Fibroblast of mammary gland (primary cell): Measurements from ENCODE around the gene FOXL3.
"Not testable (repeated sequence)": the region's sequence is repeated elsewhere in the genome, so short reads cannot be mapped to it uniquely, and the experiment has no call there.

Source experiments
- DNase-seq: peaks from one replicate; pipeline ENCODE4 v3.0.0-alpha.2; 2010; ENCODE audit warnings: low read depth
- H3K4me3 ChIP-seq: 2 replicates; pipeline ENCODE4 v1.5.1; 2011; ENCODE audit warnings: low read depth, mild to moderate bottlenecking, low read length, moderate library complexity; ENCODE audit not compliant: control insufficient read depth
- TF ChIP-seq, protein P1 (sequence below): conservative IDR thresholded peaks from 2 replicates; pipeline ENCODE4 v1.5.1; 2011; ENCODE audit warnings: low read depth, low read length, inconsistent platforms; ENCODE audit not compliant: control insufficient read depth, insufficient read depth

FOXL3 gene

DNA sequence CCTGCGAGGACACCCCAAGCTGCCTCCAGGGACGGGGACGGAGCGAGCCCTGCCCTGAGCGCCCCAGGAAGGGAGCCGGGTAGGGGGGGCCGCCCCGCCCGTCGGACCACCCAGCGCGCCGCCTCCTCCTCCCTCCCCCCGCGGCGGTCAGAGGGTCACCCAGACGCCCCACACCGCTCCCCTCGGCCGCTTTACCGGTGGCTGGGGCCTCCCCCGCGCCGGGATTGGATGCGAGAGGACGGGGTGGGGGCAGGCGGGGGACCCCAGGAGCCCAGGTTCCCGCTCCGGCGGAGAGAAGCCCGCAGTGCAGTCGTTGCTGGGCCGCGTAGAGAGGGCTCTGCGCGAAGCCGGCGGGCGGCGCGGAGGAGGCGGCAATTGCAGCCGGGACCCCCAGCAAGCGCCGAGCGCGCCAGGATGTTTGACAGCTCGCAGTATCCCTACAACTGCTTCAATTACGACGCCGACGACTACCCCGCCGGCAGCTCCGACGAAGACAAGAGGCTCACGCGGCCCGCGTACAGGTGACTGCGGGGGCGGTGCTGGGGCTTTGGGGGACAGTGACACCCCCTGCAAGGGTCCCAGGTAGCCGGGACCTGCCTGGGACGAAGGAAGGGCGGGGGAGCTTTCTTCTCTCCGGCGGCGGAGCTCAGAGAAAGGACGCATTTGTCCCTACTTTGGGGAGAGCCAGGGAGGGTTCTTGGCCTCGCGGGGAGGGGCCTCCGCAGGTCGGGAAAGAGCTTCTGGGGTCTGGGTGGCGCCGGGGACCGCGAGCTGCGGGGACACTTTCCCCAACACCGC is at the start of gene FOXL3:
Gene FOXL3 (plus strand): TSS at position 415 of the 798 bp plus-strand sequence. CDS start 0 bp downstream, at position 415.
- DNase-seq, result no peak
- no peak within 1 kb of the TSS for H3K4me3 ChIP-seq
- TF ChIP-seq, protein P1, sequence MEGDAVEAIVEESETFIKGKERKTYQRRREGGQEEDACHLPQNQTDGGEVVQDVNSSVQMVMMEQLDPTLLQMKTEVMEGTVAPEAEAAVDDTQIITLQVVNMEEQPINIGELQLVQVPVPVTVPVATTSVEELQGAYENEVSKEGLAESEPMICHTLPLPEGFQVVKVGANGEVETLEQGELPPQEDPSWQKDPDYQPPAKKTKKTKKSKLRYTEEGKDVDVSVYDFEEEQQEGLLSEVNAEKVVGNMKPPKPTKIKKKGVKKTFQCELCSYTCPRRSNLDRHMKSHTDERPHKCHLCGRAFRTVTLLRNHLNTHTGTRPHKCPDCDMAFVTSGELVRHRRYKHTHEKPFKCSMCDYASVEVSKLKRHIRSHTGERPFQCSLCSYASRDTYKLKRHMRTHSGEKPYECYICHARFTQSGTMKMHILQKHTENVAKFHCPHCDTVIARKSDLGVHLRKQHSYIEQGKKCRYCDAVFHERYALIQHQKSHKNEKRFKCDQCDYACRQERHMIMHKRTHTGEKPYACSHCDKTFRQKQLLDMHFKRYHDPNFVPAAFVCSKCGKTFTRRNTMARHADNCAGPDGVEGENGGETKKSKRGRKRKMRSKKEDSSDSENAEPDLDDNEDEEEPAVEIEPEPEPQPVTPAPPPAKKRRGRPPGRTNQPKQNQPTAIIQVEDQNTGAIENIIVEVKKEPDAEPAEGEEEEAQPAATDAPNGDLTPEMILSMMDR, result no peak

DNA sequence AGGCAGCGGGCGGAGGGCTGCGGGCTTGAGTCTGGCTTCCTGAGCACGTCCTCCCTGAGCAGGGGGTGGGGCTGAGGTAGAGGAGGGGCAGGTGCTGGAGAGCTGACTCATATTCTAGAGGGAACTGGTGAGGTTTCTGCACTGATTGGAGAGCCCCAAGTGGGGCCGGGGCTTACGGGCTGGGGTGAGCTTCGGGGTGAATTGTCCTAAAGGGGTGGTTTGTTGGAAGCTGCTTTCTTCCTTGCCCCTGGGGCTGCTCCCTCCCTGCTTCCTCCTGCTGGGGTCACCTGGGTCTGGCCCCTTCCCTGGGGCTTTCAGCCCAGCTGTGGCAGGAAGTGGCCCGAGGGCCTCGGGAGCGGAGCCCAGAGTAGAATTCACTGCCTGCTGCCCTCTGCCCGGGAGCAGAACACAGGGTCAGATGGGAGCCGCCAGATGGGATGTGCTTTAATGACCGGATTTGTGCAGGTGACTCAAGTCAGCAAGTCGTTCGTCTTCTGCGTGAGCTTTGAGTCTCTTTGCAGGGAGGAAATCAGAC is 49.0 kb upstream of the FOXL3 start:
- no peak overlapping the region for H3K4me3 ChIP-seq
- no peak for DNase-seq

DNA sequence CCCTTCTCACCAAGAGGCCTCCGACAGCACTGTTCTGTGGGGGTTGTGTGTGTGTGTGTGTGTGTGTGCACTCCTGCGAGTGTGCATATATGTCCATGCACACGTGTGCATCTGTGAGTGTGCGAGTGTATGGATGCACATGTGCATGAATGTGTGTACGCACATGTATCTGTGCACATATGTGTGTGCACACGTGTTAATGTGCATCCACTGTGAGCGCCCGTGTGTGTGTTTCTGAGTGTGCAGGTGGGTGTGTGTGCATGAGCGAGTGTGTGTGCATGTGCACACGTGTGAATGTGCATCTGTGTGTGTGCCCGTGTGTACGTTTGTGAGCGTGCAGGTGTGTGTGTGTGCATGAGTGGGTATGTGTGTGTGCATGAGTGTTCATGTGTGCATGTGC is 48.5 kb upstream of the FOXL3 start:
- H3K4me3 ChIP-seq, result no peak overlapping the region
- TF ChIP-seq, protein P1, result no peak
- DNase-seq, result no peak

More for the DNA sequence above, 49.0 kb upstream of the FOXL3 start:
- TF ChIP-seq, protein P1, result no peak

DNA sequence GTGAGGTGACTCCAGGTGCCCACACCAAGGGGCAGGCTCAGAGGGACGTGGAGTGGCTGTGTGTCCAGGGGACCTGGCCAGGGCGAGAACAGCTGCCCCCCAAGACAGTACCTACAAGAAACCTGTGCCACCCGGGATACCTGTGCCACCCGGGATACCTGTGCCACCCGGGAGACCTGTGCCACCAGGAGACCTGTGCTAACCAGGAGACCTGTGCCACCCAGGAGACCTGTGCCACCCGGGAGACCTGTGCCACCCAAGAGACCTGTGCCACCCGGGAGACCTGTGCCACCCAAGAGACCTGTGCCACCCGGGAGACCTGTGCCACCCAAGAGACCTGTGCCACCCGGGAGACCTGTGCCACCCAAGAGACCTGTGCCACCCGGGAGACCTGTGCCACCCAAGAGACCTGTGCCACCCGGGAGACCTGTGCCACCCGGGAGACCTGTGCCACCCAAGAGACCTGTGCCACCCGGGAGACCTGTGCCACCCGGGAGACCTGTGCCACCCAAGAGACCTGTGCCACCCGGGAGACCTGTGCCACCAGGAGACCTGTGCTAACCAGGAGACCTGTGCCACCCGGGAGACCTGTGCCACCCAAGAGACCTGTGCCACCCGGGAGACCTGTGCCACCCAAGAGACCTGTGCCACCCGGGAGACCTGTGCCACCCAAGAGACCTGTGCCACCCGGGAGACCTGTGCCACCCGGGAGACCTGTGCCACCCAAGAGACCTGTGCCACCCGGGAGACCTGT is 47.0 kb upstream of the FOXL3 start:
- H3K4me3 ChIP-seq, DNase-seq: not testable (repeated sequence)

DNA sequence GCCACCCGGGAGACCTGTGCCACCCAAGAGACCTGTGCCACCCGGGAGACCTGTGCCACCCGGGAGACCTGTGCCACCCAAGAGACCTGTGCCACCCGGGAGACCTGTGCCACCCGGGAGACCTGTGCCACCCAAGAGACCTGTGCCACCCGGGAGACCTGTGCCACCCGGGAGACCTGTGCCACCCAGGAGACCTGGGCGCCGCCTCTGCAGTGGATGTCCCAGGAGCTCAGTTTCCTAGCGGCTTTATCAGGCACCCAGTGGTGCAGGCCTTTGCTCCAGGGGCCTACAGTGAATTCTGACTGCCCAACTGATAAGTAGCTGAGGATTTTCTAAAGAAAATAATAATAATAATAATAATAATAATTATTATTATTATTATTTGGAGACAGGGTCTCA is 46.4 kb upstream of the FOXL3 start:
- DNase-seq, H3K4me3 ChIP-seq: not testable (repeated sequence)

DNA sequence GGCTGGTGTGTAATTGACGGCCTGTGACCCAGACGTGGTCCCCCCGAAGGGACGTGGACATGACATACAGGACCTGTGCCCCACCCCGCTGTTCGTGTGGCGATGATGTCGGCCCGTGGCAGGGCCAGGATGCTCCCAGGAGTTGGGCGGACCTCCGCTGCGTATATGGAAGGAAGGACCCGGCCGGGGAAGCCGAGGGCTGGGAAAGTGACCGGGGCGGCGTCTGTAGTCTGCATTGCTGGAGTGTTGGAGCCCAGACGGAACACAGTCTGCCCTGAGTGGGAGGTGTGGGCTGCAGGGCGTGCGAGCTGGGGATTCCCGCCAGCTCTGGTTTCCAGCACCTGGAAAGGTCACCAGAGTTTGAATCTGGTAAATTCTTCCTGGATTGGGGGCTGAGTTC is 45.0 kb upstream of the FOXL3 start:
- DNase-seq, result no peak
- H3K4me3 ChIP-seq, result no peak overlapping the region
- TF ChIP-seq, protein P1, result no peak

DNA sequence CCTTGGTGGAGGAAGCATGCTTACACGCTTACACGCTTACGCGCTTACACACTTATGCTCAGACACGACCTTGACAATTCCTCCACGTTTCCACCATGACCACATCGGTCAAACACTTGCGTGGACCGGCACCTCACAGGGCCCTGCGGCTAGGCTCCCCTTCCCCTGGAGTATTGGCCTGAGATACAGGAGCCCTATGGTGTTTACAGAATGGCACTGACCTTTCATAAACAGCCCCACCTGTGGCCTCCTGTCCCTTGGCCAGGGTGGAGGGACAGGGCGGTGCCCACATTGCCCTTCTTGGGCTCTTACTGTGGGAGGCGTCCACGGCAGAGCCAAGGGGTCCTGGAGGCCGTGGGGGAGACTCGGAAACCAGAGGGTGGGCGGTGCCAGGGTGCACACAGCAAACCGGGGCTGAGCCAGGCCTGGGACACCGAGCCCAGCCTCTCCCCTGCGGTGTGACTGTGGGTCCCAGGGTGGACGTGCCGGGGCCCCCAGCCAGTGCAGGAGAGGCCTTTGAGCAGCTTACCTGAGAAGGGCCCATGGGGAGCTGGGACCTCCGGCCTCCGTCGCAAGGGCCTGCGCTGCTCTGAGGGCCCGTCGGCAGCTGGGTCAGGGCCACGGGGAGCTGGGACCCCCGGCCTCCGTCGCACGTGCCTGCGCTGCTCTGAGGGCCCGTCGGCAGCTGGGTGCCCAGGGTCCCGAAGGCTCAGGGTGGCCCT is 44.2 kb upstream of the FOXL3 start:
- no peak overlapping the region for H3K4me3 ChIP-seq
- TF ChIP-seq, protein P1, result no peak
- DNase-seq, result no peak
